HepG2 (cell line): ENCODE measurements around the gene EIF4G2. TPM values are rescaled to one million over a fixed set of nuclear protein-coding genes. Genes with fewer than 3 reads are reported as not detected.

ENCODE experiments used
- BRD4 ChIP-seq: sonication (generic); formaldehyde crosslinking; IDR thresholded peaks from 2 replicates; pipeline ENCODE4 v1.4.0; 2020; ENCODE audit warnings: missing genetic modification reagents
- CHD4 ChIP-seq: fragments of 200-600 bp; sonication (generic); IDR thresholded peaks from 2 replicates; pipeline ENCODE4 v1.7.0; 2017; ENCODE audit warnings: mild to moderate bottlenecking, low read length, borderline replicate concordance
- KDM3A ChIP-seq: IDR thresholded peaks from 2 replicates; pipeline ENCODE4 v1.6.1; 2018; ENCODE audit warnings: low read depth, missing compliant biosample characterization
- KLF12 ChIP-seq: sonication (generic); formaldehyde crosslinking; IDR thresholded peaks from 2 replicates; pipeline ENCODE4 v1.4.0; 2020; ENCODE audit warnings: missing genetic modification reagents, borderline replicate concordance
- MYC ChIP-seq: sonication (generic); formaldehyde crosslinking; IDR thresholded peaks from 2 replicates; pipeline ENCODE4 v1.9.0; 2021; ENCODE audit warnings: missing genetic modification reagents, borderline replicate concordance
- NFKB2 ChIP-seq: sonication (generic); formaldehyde crosslinking; IDR thresholded peaks from 2 replicates; pipeline ENCODE4 v1.4.0; 2020; ENCODE audit warnings: missing genetic modification reagents, borderline replicate concordance
- NR2F1 ChIP-seq, 2 experiments: fragments of 450-650 bp in 1 of 2; formaldehyde crosslinking in 1 of 2; IDR thresholded peaks; 2 replicates each; pipeline versions ENCODE4 v1.5.0 to v1.6.1; 2016 to 2020; ENCODE audit warnings: mild to moderate bottlenecking in 1 of 2, missing compliant biosample characterization in 1 of 2, missing genetic modification reagents in 1 of 2, moderate library complexity in 1 of 2
- SKI ChIP-seq: fragments of 450-650 bp; IDR thresholded peaks from one replicate; pipeline ENCODE4 v1.6.1; 2018; ENCODE audit warnings: mild to moderate bottlenecking; ENCODE audit not compliant: partially characterized antibody
- SRF ChIP-seq: IDR thresholded peaks from 2 replicates; pipeline ENCODE4 v1.6.1; 2011; ENCODE audit warnings: mild to moderate bottlenecking, low read depth, low read length, moderate library complexity
- ZNF207 ChIP-seq: fragments of 450-650 bp; IDR thresholded peaks from 2 replicates; pipeline ENCODE4 v1.6.1; 2016; ENCODE audit warnings: antibody characterized with exemption, borderline replicate concordance
- ZNF225 ChIP-seq: sonication (generic); formaldehyde crosslinking; IDR thresholded peaks from 2 replicates; pipeline ENCODE4 v1.4.0; 2020; ENCODE audit warnings: mild to moderate bottlenecking, missing genetic modification reagents
- ZNF512B ChIP-seq: sonication (generic); formaldehyde crosslinking; IDR thresholded peaks from 2 replicates; pipeline ENCODE4 v1.5.1; 2020; ENCODE audit warnings: missing genetic modification reagents, mild to moderate bottlenecking, borderline replicate concordance
- ZNF564 ChIP-seq: sonication (generic); formaldehyde crosslinking; IDR thresholded peaks from 2 replicates; pipeline ENCODE4 v1.8.1; 2023; ENCODE audit warnings: mild to moderate bottlenecking, missing genetic modification reagents
- ZNF576 ChIP-seq: sonication (generic); formaldehyde crosslinking; IDR thresholded peaks from 2 replicates; pipeline ENCODE4 v1.4.0; 2020; ENCODE audit warnings: mild to moderate bottlenecking, missing genetic modification reagents
- ZNF589 ChIP-seq: sonication (generic); formaldehyde crosslinking; conservative IDR thresholded peaks from 2 replicates; pipeline ENCODE4 v1.8.0; 2022; ENCODE audit warnings: mild to moderate bottlenecking, moderate library complexity, missing genetic modification reagents
- ZNF749 ChIP-seq: sonication (generic); formaldehyde crosslinking; IDR thresholded peaks from 2 replicates; pipeline ENCODE4 v1.8.0; 2022; ENCODE audit warnings: mild to moderate bottlenecking, missing genetic modification reagents, moderate library complexity, borderline replicate concordance
- ZNF780A ChIP-seq: sonication (generic); formaldehyde crosslinking; IDR thresholded peaks from 2 replicates; pipeline ENCODE4 v1.8.0; 2022; ENCODE audit warnings: mild to moderate bottlenecking, missing genetic modification reagents, moderate library complexity
- polyA plus RNA-seq, 8 experiments: library from polyadenylated mRNA; depleted of rRNA in 3 of 8; stranded (reverse) in 7 of 8; unstranded in 1 of 8; fragments of >200 nt; fragmentation: Illumina TruSeq in 4 of 8; extraction: Trizol in 4 of 8; gene quantifications; 2 replicates each; pipeline versions ENCODE4 v1.2.1 to v1.2.3, GENCODE V29; 2011 to 2016; ENCODE audit warnings: low read depth in 4 of 8, missing spikeins in 1 of 8, mixed read lengths in 1 of 8; ENCODE audit not compliant: insufficient read depth in 1 of 8
- total RNA-seq, 5 experiments: library from RNA; depleted of rRNA; stranded (reverse); fragments of >200 nt; fragmentation: Illumina TruSeq; extraction: Trizol; gene quantifications; 2 replicates each; pipeline ENCODE4 v1.2.3, GENCODE V29; 2016; ENCODE audit warnings: low read depth in 1 of 5
- TF ChIP-seq, protein P1 (sequence below): sonication (generic); formaldehyde crosslinking; IDR thresholded peaks from 2 replicates; pipeline ENCODE4 v1.9.0; 2021; ENCODE audit warnings: mild to moderate bottlenecking, missing genetic modification reagents
- TF ChIP-seq, protein P2 (sequence below): sonication (generic); formaldehyde crosslinking; IDR thresholded peaks from 2 replicates; pipeline ENCODE4 v1.8.0; 2022; ENCODE audit warnings: missing genetic modification reagents, mild to moderate bottlenecking, borderline replicate concordance

Gene EIF4G2
- total and polyA plus RNA-seq, 2 of the 13 experiments (the other 11 are each of a cell fraction or from before 2014, with no cell fraction given): 362 to 546 TPM

GRCh38 chr11:10792385-10793068, 16.2 kb downstream of the EIF4G2 start (continued):
- TF ChIP-seq, protein P1, sequence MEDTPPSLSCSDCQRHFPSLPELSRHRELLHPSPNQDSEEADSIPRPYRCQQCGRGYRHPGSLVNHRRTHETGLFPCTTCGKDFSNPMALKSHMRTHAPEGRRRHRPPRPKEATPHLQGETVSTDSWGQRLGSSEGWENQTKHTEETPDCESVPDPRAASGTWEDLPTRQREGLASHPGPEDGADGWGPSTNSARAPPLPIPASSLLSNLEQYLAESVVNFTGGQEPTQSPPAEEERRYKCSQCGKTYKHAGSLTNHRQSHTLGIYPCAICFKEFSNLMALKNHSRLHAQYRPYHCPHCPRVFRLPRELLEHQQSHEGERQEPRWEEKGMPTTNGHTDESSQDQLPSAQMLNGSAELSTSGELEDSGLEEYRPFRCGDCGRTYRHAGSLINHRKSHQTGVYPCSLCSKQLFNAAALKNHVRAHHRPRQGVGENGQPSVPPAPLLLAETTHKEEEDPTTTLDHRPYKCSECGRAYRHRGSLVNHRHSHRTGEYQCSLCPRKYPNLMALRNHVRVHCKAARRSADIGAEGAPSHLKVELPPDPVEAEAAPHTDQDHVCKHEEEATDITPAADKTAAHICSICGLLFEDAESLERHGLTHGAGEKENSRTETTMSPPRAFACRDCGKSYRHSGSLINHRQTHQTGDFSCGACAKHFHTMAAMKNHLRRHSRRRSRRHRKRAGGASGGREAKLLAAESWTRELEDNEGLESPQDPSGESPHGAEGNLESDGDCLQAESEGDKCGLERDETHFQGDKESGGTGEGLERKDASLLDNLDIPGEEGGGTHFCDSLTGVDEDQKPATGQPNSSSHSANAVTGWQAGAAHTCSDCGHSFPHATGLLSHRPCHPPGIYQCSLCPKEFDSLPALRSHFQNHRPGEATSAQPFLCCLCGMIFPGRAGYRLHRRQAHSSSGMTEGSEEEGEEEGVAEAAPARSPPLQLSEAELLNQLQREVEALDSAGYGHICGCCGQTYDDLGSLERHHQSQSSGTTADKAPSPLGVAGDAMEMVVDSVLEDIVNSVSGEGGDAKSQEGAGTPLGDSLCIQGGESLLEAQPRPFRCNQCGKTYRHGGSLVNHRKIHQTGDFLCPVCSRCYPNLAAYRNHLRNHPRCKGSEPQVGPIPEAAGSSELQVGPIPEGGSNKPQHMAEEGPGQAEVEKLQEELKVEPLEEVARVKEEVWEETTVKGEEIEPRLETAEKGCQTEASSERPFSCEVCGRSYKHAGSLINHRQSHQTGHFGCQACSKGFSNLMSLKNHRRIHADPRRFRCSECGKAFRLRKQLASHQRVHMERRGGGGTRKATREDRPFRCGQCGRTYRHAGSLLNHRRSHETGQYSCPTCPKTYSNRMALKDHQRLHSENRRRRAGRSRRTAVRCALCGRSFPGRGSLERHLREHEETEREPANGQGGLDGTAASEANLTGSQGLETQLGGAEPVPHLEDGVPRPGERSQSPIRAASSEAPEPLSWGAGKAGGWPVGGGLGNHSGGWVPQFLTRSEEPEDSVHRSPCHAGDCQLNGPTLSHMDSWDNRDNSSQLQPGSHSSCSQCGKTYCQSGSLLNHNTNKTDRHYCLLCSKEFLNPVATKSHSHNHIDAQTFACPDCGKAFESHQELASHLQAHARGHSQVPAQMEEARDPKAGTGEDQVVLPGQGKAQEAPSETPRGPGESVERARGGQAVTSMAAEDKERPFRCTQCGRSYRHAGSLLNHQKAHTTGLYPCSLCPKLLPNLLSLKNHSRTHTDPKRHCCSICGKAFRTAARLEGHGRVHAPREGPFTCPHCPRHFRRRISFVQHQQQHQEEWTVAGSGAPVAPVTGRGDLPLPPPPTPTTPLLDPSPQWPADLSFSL (CRISPR knock-in tag): no peak
- TF ChIP-seq BRD4 (CRISPR knock-in tag) (no peak), ZNF576 (CRISPR knock-in tag) (no peak), ZNF780A (CRISPR knock-in tag) (no peak), NR2F1 (CRISPR knock-in tag; IDR thresholded peaks at IDR 0.05) (no peak), SKI (no peak), ZNF749 (no peak), ZNF589 (CRISPR knock-in tag) (no peak), ZNF207 (no peak), KLF12 (CRISPR knock-in tag) (no peak), ZNF512B (CRISPR knock-in tag) (no peak), SRF (no peak), CHD4 (no peak), NFKB2 (peak; percentile 52; the same call in 1 of the 2 replicates), MYC (peak; percentile 29; the same call in 1 of the 2 replicates), ZNF225 (no peak), ZNF564 (CRISPR knock-in tag) (no peak), KDM3A (peak; percentile 78; the same call in 1 of the 2 replicates)
- TF ChIP-seq, protein P2, sequence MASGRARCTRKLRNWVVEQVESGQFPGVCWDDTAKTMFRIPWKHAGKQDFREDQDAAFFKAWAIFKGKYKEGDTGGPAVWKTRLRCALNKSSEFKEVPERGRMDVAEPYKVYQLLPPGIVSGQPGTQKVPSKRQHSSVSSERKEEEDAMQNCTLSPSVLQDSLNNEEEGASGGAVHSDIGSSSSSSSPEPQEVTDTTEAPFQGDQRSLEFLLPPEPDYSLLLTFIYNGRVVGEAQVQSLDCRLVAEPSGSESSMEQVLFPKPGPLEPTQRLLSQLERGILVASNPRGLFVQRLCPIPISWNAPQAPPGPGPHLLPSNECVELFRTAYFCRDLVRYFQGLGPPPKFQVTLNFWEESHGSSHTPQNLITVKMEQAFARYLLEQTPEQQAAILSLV (CRISPR knock-in tag): peak; percentile 47; the same call in 1 of the 2 replicates
